GM19372 (cell line): ENCODE data around the gene PITPNM1.
A peak's percentile ranks its signal among the peaks of the same experiment; 100 is the strongest.
"Not testable (repeated sequence)": the region's sequence is repeated elsewhere in the genome, so short reads cannot be mapped to it uniquely, and the experiment has no call there.

ENCODE experiments used
- ATAC-seq: cut with Tn5 transposase; IDR thresholded peaks from one replicate; pipeline ENCODE4 v1.9.1; 2021; ENCODE audit warnings: mild to moderate bottlenecking, low read depth, moderate library complexity; ENCODE audit not compliant: unreplicated experiment

Gene PITPNM1

DNA sequence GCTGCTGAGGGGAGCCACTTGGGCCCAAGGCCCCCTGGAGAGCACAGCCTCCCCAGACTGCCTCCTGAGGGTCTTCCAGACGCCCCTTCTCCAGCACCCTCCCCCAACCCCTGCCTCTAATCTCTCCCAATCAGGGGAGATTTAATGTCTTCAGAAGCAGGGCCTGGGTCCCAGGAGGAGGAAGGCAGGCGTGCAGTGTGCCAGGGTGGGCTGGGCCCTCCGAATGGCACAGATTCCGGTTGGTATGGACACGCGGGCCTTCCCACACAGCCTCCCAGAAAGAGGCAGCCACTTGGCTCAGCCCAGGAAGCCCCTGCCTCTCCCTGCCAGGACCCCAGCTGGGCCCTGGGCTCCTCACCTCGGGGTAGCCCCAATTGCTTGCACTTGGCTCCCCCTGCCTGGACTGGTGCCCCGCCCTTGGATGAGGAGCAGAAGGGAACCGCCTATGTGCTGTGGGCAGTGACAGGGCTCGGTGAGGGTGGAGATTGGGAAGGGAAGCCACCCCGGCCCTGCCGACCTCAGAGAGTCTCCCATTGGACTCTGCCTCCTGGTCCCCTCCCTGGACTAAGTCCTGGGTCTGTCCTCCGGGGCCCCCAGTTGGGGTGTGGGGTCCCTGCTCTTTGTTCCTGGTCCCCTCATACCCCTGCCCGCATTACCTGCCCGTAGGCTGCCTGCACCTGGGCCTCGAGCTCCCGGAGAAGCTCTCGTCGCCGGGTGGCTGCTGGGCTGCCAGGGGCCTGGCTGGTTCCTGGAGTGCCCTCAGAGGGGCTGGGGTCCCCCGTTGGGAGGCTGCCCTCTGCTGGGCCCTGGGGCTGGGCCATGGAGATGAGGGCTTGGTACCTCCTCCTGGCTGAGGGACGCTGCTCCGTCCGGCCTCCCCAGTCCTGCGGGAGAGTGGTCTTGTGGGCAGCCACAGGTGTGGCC is 18.7 kb upstream of the PITPNM1 start:
- ATAC-seq: no peak

- no peak for ATAC-seq
These were observed 17.8 kb upstream of the PITPNM1 start, which contains the start of gene CABP2 for GRCh38 chr11:67522844-67523555. Gene CABP2, minus strand, starts transcription at chr11:67523446. Its CDS starts 120 bp downstream, at chr11:67523326.

DNA sequence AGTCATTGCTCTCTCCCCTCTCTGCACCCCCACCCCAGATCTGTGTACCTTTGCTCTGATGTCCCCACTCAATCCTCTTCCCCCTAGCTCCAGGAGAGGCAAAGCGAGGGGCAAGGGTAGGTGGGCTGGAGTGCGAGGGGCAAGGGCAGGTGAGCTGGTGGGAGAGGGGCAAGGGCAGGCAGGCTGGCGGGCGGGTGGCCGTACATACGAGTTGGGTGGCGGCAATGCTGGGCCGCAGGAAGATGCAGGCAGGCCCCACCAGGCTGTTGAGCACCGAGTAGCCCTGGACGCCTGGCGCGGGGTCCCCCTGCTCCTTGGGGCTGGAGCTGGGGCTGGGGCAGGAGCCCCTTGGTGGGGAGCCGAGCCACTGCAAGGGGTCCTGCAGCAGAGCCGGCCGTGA is 17.2 kb upstream of the PITPNM1 start:
- no peak for ATAC-seq

GRCh38 chr11:67521924-67522323 is 16.8 kb upstream of the PITPNM1 start:
- no peak for ATAC-seq

GRCh38 chr11:67520856-67521824 is 16.0 kb upstream of the PITPNM1 start:
- ATAC-seq: no peak

- no peak for ATAC-seq
These were observed 14.6 kb upstream of the PITPNM1 start for GRCh38 chr11:67519726-67520125.

GRCh38 chr11:67517784-67518552 is 12.8 kb upstream of the PITPNM1 start:
- no peak for ATAC-seq

GRCh38 chr11:67516806-67517205 is 11.6 kb upstream of the PITPNM1 start:
- no peak for ATAC-seq

DNA sequence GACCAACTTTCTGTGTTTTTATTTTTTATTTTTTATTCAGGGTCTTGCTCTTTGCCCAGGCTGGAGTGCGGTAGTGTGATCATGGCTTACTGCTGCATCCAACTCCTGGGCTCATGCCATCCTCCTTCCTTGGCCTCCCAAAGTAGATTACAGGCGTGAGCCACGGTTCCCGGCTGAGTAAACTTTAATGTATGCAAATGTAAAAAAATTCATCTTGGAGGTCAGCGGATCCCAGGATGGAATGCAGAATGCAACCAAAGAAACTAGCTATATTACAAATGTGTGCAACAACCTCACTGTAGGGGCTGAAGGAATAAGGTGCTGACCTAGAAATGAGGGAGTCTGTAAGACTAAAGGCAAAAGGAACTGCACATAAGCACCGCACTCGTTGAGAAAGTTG is 9.0 kb upstream of the PITPNM1 start:
- no peak for ATAC-seq

DNA sequence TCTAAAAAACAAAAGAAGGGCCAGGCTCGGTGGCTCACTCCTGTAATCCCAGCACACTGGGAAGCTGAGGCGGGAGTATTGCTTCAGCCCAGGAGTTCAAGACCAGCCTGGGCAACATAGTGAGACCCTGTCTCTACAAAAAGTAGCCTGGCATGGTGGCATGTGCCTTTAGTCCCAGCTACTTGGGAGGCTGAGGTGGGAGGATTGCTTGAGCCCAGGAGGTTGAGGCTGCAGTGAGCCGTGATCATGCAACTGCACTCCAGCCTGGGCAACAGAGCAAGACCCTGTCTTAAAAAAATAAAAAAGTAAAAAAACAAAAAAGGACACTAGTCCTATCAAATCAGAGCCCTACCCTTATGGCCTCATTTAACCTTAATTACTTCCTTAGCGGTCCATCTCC is 6.4 kb upstream of the PITPNM1 start:
- not testable (repeated sequence) for ATAC-seq

GRCh38 chr11:67510023-67510345 is 4.8 kb upstream of the PITPNM1 start:
- no peak for ATAC-seq

GRCh38 chr11:67508486-67509121 is 3.4 kb upstream of the PITPNM1 start:
- peak; percentile 34 for ATAC-seq

DNA sequence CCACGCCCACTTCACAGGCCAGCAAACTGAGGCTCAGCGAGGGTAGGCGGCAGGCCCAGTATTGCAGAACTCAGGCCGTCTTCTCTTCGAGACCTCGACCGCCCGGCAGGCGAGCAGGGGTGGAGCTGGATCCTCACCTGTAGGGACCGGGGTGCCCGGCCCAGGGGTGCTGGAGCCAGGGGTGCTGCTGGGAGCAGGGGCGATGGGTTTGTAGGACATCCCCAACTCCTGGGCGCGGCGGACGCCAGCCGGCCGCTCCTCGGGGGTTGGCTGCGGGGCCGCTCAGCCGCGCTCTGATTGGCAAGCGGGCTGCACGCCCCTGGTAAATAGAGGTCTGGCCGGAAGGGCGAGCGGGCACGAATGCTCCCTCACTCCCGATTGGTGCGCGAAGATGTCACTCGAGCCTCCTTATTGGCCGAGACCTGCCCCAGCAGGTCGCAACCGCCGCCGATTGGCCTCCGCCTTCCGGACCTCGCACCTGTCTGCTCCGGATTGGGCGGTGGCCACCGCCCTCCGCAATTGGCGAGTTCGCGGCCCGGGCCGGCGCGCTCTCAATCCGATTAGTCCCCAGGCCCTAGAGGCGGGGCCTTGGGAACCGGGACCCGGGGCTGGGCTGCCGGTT is 2.8 kb upstream of the PITPNM1 start, which contains the start of gene CDK2AP2:
TSS of gene CDK2AP2 (minus strand) at position 299 of the 622 bp plus-strand sequence. CDS start at position 219, 80 bp downstream.
- peak; percentile 70 for ATAC-seq

DNA sequence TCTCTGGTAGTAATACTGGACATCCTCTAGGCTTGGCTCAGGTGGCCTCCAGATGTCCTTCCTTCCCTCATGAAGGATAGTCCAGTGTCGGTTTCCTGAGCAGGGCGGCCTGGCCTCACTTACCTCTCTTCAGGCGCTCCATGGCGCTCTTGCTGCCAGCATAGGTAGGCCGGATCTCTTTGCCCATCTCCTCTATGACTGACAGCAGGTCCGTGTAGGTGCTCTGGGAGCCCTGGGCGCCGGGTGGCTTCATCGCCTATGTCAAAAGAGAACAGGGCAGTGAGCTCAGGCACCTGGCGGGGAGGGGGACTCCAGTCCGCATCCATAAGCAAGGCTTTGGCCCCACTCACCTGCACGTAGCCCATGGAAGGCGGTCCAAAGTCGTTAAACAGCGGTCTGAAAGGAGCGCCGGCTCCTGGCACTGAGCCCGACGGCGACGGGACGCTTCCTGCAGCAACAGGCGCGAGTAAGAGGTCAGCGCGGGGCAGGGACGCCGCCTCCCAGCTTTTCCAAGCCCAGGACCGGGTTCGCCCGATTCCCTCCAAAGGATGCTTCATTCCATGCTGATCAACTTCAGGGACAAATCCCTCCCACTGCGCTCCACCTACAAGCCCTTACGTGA is 2.2 kb upstream of the PITPNM1 start:
- no peak for ATAC-seq

- no peak for ATAC-seq
These were observed 1.4 kb upstream of the PITPNM1 start for GRCh38 chr11:67506426-67507051.

DNA sequence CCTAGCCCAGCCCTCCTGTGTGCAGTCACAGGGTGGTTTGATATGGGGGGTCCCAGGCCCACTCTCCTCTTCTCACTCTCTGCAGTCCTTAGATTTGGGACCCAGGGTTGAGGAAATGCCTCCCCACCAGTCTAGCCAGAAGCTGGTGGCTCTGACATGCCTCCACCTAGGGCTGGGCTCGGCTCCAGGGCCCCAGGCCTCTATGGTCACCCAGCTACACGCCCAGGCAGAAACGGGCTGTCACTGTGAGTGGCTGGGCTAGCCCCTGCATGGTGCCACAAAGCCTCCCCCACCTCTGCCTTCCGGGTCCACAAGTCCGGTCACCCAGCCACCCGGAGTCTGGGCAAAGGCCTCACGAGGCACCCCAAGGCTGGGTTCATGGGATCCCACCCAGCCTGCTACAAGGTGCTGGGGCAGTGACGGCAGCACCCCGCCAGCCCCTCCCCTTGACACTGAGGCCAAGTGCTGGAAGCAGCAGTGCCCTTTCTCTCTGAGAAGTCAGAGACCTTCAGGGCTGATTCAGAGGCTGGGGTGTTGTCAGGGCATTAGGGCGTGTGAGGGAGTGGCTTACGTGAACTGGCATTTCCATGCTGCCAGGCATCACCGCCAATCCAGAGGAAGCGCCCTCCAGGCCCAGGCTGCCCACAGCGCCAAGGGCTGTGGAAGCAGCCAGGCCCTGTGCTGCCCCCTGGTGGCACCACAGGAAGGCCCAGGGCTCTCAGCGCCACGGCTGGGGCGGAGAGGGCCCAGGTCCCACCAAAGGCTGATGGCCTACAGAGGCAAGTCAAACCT is 638 bp upstream of the PITPNM1 start:
- ATAC-seq: no peak
